HEK293 (cell line): Measurements from ENCODE around the gene GIPC2.

Experiments used
- CTCF ChIA-PET: fragments of 350-600 bp; formaldehyde crosslinking; extraction: SDS; loops from one replicate; lab custom pipeline; 2021; ENCODE audit warnings: antibody characterized with exemption; lab: Yijun Ruan, JAX
- POLR2A ChIA-PET: fragments of 300-600 bp; formaldehyde crosslinking; extraction: SDS; loops from one replicate; lab custom pipeline; 2020; ENCODE audit warnings: antibody characterized with exemption, inconsistent platforms; lab: Yijun Ruan, JAX
- H3K27ac ChIP-seq: fragments of 200-500 bp; sonication (Bioruptor generic); 2 replicates; pipeline ENCODE4 v1.5.1; 2014; ENCODE audit warnings: low read depth, low read length, control low read depth, inconsistent platforms; ENCODE audit errors: extremely low read depth
- H3K36me3 ChIP-seq, 2 experiments: fragments of 200-500 bp in 1 of 2; sonication (Bioruptor generic) in 1 of 2; 1 replicate in 1 of 2; 2 replicates in 1 of 2; pipeline ENCODE4 v1.5.1; 2014 to 2017; ENCODE audit warnings: inconsistent platforms in 2 of 2, low read length in 2 of 2; ENCODE audit not compliant: control insufficient read depth in 2 of 2, insufficient read depth in 1 of 2
- H3K4me1 ChIP-seq: fragments of 200-500 bp; sonication (Bioruptor generic); 2 replicates; pipeline ENCODE4 v1.5.1; 2014; ENCODE audit warnings: mild to moderate bottlenecking, low read length, inconsistent platforms; ENCODE audit not compliant: control insufficient read depth, insufficient read depth
- H3K4me3 ChIP-seq: 2 replicates; pipeline ENCODE4 v1.5.1; 2011; ENCODE audit warnings: low read depth, mild to moderate bottlenecking, control low read depth, low read length, moderate library complexity
- H3K9me3 ChIP-seq: fragments of 200-500 bp; sonication (Bioruptor generic); 2 replicates; pipeline ENCODE4 v1.5.1; 2014; ENCODE audit warnings: low read depth, low read length, inconsistent platforms; ENCODE audit not compliant: control insufficient read depth, insufficient read depth
- FEZF1 ChIP-seq: fragments of 450-650 bp; formaldehyde crosslinking; IDR thresholded peaks from 2 replicates; pipeline ENCODE4 v1.5.1; 2016; ENCODE audit warnings: missing biosample characterization, missing genetic modification characterization
- HOXD13 ChIP-seq: sonication (generic); formaldehyde crosslinking; IDR thresholded peaks from 2 replicates; pipeline ENCODE4 v1.8.0; 2022; ENCODE audit warnings: missing genetic modification reagents, borderline replicate concordance
- WT1 ChIP-seq: fragments of 450-650 bp; formaldehyde crosslinking; IDR thresholded peaks from 2 replicates; pipeline ENCODE4 v1.5.1; 2016; ENCODE audit warnings: missing biosample characterization, missing genetic modification characterization
- ZBTB17 ChIP-seq: fragments of 450-650 bp; formaldehyde crosslinking; IDR thresholded peaks from 2 replicates; pipeline ENCODE4 v1.5.1; 2016; ENCODE audit warnings: missing biosample characterization, missing genetic modification characterization
- ZNF184 ChIP-seq: fragments of 450-650 bp; IDR thresholded peaks from 2 replicates; pipeline ENCODE4 v1.5.1; 2018; ENCODE audit warnings: missing biosample characterization, mild to moderate bottlenecking, missing genetic modification characterization
- ZNF776 ChIP-seq: fragments of 450-650 bp; formaldehyde crosslinking; IDR thresholded peaks from 2 replicates; pipeline ENCODE4 v1.5.0; 2017; ENCODE audit warnings: missing biosample characterization, missing genetic modification characterization, borderline replicate concordance
- ZNF791 ChIP-seq: fragments of 450-650 bp; formaldehyde crosslinking; IDR thresholded peaks from 2 replicates; pipeline ENCODE4 v1.5.1; 2016; ENCODE audit warnings: missing biosample characterization, missing genetic modification characterization
- TF ChIP-seq, protein P1 (sequence below): fragments of 450-650 bp; formaldehyde crosslinking; IDR thresholded peaks from 2 replicates; pipeline ENCODE4 v1.5.1; 2016; ENCODE audit warnings: missing biosample characterization, missing genetic modification characterization, borderline replicate concordance
- TF ChIP-seq, protein P2 (sequence below): fragments of 450-650 bp; formaldehyde crosslinking; IDR thresholded peaks from 2 replicates; pipeline ENCODE4 v1.5.1; 2016; ENCODE audit warnings: missing biosample characterization, missing genetic modification characterization

The GIPC2 gene

GRCh38 chr1:78090472-78091133 lies 44.8 kb downstream of the GIPC2 start (continued):
- TF ChIP-seq, protein P1, sequence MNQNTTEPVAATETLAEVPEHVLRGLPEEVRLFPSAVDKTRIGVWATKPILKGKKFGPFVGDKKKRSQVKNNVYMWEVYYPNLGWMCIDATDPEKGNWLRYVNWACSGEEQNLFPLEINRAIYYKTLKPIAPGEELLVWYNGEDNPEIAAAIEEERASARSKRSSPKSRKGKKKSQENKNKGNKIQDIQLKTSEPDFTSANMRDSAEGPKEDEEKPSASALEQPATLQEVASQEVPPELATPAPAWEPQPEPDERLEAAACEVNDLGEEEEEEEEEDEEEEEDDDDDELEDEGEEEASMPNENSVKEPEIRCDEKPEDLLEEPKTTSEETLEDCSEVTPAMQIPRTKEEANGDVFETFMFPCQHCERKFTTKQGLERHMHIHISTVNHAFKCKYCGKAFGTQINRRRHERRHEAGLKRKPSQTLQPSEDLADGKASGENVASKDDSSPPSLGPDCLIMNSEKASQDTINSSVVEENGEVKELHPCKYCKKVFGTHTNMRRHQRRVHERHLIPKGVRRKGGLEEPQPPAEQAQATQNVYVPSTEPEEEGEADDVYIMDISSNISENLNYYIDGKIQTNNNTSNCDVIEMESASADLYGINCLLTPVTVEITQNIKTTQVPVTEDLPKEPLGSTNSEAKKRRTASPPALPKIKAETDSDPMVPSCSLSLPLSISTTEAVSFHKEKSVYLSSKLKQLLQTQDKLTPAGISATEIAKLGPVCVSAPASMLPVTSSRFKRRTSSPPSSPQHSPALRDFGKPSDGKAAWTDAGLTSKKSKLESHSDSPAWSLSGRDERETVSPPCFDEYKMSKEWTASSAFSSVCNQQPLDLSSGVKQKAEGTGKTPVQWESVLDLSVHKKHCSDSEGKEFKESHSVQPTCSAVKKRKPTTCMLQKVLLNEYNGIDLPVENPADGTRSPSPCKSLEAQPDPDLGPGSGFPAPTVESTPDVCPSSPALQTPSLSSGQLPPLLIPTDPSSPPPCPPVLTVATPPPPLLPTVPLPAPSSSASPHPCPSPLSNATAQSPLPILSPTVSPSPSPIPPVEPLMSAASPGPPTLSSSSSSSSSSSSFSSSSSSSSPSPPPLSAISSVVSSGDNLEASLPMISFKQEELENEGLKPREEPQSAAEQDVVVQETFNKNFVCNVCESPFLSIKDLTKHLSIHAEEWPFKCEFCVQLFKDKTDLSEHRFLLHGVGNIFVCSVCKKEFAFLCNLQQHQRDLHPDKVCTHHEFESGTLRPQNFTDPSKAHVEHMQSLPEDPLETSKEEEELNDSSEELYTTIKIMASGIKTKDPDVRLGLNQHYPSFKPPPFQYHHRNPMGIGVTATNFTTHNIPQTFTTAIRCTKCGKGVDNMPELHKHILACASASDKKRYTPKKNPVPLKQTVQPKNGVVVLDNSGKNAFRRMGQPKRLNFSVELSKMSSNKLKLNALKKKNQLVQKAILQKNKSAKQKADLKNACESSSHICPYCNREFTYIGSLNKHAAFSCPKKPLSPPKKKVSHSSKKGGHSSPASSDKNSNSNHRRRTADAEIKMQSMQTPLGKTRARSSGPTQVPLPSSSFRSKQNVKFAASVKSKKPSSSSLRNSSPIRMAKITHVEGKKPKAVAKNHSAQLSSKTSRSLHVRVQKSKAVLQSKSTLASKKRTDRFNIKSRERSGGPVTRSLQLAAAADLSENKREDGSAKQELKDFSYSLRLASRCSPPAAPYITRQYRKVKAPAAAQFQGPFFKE (tag by site-specific recombination), result no peak

- Histone ChIP-seq H3K27ac (no peak overlapping the region), H3K36me3 (no peaks in the 10 kb centered on the region), H3K9me3 (no peaks in the 10 kb centered on the region), H3K4me1 (peaks cover 2% of the 10 kb centered on the region; the same call in 1 of the 2 replicates), H3K4me3 (no peak overlapping the region)
- CTCF ChIA-PET, result no interaction called here
- TF ChIP-seq, protein P1 (tag by site-specific recombination), result no peak
- no peak for TF ChIP-seq FEZF1 (tag by site-specific recombination)
- no peak for TF ChIP-seq ZNF184
- TF ChIP-seq HOXD13 (CRISPR knock-in tag), result no peak
- TF ChIP-seq, protein P2, sequence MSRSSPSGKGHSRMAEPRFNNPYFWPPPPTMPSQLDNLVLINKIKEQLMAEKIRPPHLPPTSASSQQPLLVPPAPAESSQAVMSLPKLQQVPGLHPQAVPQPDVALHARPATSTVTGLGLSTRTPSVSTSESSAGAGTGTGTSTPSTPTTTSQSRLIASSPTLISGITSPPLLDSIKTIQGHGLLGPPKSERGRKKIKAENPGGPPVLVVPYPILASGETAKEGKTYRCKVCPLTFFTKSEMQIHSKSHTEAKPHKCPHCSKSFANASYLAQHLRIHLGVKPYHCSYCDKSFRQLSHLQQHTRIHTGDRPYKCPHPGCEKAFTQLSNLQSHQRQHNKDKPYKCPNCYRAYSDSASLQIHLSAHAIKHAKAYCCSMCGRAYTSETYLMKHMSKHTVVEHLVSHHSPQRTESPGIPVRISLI (tag by site-specific recombination), result no peak
- no peak for TF ChIP-seq ZBTB17 (tag by site-specific recombination)
- TF ChIP-seq ZNF776 (tag by site-specific recombination), result no peak
- TF ChIP-seq ZNF791 (tag by site-specific recombination), result no peak
- TF ChIP-seq WT1 (tag by site-specific recombination), result no peak
- POLR2A ChIA-PET, result interaction anchor here (1.8 kb wide), 1 partner anchor 87 kb away, joined by 4 read pairs; the partner anchor contains the start of gene DNAJB4
Measured at GRCh38 chr1:78091215-78091813, 45.5 kb downstream of the GIPC2 start.
